RWPE1 (cell line): ENCODE data around the gene AGRP.

Source experiments
- CTCF ChIA-PET: fragments of 350-600 bp; sonication (Branson Sonifier 250); formaldehyde crosslinking; extraction: SDS; loops from one replicate; lab custom pipeline; 2021; lab: Yijun Ruan, JAX
- POLR2A ChIA-PET: fragments of 400-600 bp; formaldehyde crosslinking; extraction: SDS; loops from one replicate; lab custom pipeline; 2020; ENCODE audit warnings: antibody characterized with exemption; ENCODE audit not compliant: low non-redundant PET; lab: Yijun Ruan, JAX
- DNase-seq: peaks from one replicate; pipeline ENCODE4 v3.0.0; 2012; ENCODE audit warnings: low spot score
- H3K27ac ChIP-seq: fragments of 450-650 bp; 2 replicates; pipeline ENCODE4 v1.5.1; 2017
- TF ChIP-seq, protein P1 (sequence below): fragments of 450-650 bp; conservative IDR thresholded peaks from 2 replicates; pipeline ENCODE4 v1.5.1; 2017; ENCODE audit warnings: low read depth, mild to moderate bottlenecking

AGRP gene

DNA sequence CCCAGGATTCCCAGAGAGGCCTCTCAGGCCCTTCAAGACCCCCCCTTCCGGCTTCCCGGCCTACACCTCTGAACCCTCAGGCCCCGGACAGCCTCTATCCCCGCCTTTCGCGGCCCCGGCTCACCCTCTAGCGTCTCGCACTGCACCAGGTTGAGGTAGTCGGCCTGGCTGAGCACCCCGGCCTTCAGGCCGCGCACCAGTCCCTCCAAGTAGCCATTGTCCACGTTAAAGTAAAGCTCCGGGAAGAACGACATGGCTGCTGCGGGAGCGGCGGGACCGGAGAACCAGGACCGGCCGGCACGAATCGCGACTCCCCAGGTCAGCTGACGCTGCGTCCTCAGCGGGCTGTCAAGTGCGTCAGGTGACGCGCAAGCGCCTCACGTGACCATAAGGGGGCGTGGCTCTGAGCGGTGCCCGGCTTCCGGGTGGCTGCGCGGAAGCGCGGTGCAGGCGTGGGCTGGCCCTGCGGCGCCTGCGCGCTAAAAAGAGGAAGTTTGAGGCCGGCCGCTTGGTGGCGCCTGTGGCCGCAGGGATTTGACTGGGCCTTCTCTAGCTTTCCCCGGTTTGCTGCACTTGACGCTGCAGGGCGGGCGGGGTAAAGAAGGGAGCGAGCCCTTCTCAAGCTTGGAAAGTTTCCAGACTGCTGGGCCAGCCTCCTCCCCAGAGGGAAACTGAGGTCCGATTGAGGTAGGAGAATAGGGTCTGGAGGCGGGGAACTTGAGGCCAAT lies 2.4 kb downstream of the AGRP start, which contains the start of gene ATP6V0D1:
Gene ATP6V0D1, minus strand, starts transcription at position 325 of the 728 bp plus-strand sequence. Its CDS starts 71 bp downstream, at position 254.
- ChIA-PET CTCF (interaction anchor here (0.5 to 2.1 kb wide), 18 partner anchors 12 to 770 kb away, joined by 3 to 13 read pairs (median 3); no protein-coding TSS in a partner anchor), POLR2A (interaction anchor here (0.6 to 1.2 kb wide), 2 partner anchors 12 to 214 kb away, joined by 3 to 4 read pairs; no protein-coding TSS in a partner anchor)
- peak within 1 kb of the TSS; percentile 83 for H3K27ac ChIP-seq
- DNase-seq, result peak; percentile 97
- TF ChIP-seq, protein P1, sequence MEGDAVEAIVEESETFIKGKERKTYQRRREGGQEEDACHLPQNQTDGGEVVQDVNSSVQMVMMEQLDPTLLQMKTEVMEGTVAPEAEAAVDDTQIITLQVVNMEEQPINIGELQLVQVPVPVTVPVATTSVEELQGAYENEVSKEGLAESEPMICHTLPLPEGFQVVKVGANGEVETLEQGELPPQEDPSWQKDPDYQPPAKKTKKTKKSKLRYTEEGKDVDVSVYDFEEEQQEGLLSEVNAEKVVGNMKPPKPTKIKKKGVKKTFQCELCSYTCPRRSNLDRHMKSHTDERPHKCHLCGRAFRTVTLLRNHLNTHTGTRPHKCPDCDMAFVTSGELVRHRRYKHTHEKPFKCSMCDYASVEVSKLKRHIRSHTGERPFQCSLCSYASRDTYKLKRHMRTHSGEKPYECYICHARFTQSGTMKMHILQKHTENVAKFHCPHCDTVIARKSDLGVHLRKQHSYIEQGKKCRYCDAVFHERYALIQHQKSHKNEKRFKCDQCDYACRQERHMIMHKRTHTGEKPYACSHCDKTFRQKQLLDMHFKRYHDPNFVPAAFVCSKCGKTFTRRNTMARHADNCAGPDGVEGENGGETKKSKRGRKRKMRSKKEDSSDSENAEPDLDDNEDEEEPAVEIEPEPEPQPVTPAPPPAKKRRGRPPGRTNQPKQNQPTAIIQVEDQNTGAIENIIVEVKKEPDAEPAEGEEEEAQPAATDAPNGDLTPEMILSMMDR, result peak; percentile 90

DNA sequence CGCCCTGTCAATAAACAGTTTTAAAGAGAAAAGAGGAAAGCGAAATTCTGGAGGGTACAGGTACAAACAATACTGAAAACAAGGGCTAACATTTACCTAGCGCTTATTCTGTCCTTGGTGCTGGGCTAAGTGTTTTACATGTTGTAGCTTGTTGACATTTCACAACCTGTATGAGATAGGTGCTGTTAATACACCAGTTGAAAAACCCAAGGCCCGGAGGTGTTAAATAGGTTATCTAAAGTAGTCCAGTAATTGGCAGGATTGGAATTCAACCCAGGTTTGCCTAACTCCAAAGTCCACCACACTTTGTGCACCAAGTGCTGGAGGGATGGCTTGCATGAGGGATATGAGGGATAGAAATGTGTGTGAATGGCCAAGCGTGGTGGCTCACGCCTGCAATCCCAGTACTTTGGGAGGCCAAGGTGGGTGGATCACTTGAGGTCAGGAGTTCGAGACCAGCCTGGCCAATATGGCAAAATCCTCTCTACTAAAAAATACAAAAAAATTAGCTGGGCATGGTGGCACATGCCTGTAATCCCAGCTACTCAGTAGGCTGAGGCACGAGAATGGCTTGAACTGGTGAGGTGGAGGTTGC lies 5.3 kb downstream of the AGRP start:
- POLR2A ChIA-PET, result no interaction called here
- TF ChIP-seq, protein P1, result no peak
- peak overlapping the region; percentile 32 for H3K27ac ChIP-seq
- CTCF ChIA-PET, result no interaction called here
- DNase-seq, result no peak

DNA sequence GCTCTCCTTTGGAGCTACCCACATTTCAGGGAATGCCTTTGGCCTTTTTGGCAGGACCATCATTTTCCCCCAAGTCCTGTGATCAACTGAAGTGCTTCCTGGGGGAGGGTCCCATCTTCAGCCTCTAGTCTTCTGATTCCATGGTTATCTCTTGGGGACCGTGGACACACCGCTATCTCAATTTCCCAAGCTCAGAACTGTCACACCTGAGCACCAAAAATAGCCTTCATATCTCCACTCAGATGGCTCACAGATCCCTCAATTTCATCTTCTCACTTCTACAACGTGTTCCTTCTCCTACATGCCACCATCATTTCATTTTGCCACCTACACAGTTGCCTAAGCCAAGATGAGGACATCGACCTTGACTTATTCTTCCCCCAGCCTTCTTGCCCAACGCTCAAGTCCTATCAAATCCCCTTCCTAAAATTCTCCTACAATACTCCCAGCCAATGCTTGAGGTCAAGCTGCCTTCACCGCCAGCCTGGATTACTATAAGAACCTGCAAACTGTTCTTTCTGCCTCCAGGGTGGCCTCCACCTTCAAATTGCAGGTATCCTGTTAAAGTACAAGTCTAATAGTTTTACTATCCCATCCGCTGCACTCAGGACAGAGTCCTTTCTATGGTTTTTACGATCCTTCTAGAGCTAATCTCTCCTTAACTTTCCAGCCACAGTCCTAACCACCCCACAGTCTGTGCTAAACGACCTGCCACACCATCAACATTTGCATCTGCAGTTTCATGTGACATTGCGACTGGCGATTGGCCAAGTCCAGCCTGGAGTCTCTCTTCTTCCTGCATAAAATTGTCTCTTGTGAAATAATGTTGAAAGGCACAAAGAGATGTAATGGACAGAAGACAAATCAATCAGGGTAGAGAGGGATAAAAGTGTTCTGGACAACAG lies 8.5 kb downstream of the AGRP start:
- DNase-seq, result no peak
- TF ChIP-seq, protein P1, result no peak
- no peak overlapping the region for H3K27ac ChIP-seq
- CTCF ChIA-PET, result interaction anchor here (1.0 kb wide), 1 partner anchor 9 kb away, joined by 5 read pairs; no protein-coding TSS in a partner anchor
- POLR2A ChIA-PET, result no interaction called here

DNA sequence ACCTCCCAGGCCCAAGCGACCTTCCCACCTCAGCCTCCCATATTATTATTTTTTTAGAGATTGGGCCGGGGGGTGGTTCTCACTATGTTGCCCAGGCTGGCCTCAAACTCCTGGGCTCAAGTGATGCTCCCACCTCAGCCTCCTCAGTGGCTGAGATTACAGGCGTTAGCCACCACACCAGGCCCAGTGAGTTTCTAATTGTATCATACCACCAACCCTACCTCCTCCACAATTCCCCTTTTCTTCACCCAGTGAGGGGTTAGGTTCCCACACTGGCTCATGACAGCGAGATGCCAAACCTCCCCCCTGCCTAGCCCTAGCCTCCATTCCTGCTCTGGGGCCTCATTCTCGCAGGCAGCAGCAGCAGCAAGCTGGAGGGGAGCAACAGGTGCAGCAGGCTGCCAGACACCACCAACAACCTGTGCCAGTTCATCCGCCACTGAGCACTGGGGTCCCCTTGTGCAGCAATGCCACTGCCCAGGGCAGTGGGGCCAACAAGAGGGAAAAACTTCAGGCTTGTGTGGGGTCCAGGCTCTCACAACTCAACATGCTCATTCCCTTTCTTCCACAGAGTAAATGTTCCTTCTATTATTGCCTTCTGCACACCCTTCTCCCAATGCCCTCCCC lies 11.5 kb downstream of the AGRP start:
- CTCF ChIA-PET, result interaction anchor here (0.5 kb wide), 1 partner anchor 365 kb away, joined by 3 read pairs; no protein-coding TSS in a partner anchor
- POLR2A ChIA-PET, result no interaction called here
- no peak for DNase-seq
- TF ChIP-seq, protein P1, result no peak
- H3K27ac ChIP-seq, result 0 out of 2 replicates have a peak overlapping the region, but pooled peaks have one; percentile 6

DNA sequence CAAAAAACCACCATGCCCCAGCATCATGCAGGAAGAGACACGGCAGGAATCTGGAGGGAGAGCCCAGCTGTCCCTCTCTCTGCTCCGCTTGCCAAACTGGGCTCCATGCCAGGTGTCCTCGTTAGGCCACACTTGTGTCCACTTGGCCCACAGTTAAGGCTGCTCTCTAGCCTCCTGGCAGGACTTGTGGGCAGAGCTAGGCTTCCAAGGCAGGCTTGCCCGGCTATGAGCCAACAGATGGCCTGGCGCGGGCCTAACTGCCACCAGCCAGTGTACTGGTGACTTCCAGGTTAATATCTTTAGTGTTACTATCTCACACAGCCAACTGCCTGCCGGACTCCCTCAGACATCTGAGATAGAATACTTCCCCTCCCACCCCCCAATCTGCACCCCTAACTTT lies 13.0 kb downstream of the AGRP start:
- ChIA-PET CTCF (no interaction called here), POLR2A (no interaction called here)
- peak overlapping the region; percentile 29; the same call in 1 of the 2 replicates for H3K27ac ChIP-seq
- TF ChIP-seq, protein P1, result no peak
- DNase-seq, result no peak
